Ishikawa (cell line): ENCODE results near the gene PELI2.

Experiments used
- CEBPB ChIP-seq: IDR thresholded peaks from 2 replicates; pipeline ENCODE4 v1.6.1; 2012
- CREB1 ChIP-seq: IDR thresholded peaks from 2 replicates; pipeline ENCODE4 v1.6.1; 2012; ENCODE audit warnings: low read depth
- EGR1 ChIP-seq: IDR thresholded peaks from 2 replicates; pipeline ENCODE4 v1.6.1; 2012
- EP300 ChIP-seq: IDR thresholded peaks from 2 replicates; pipeline ENCODE4 v1.6.1; 2012; ENCODE audit warnings: borderline replicate concordance
- FOXM1 ChIP-seq: IDR thresholded peaks from 2 replicates; pipeline ENCODE4 v1.6.1; 2012; ENCODE audit warnings: low read depth, borderline replicate concordance
- MAX ChIP-seq: IDR thresholded peaks from 2 replicates; pipeline ENCODE4 v1.6.1; 2012
- NFIC ChIP-seq: IDR thresholded peaks from 2 replicates; pipeline ENCODE4 v1.6.1; 2012
- RAD21 ChIP-seq: IDR thresholded peaks from 2 replicates; pipeline ENCODE4 v1.6.1; 2012; ENCODE audit warnings: low read depth
- REST ChIP-seq: IDR thresholded peaks from 2 replicates; pipeline ENCODE4 v1.6.1; 2012; ENCODE audit warnings: low read depth, mild to moderate bottlenecking
- TAF1 ChIP-seq: IDR thresholded peaks from 2 replicates; pipeline ENCODE4 v1.6.1; 2012; ENCODE audit warnings: low read depth, mild to moderate bottlenecking
- TCF12 ChIP-seq: IDR thresholded peaks from 2 replicates; pipeline ENCODE4 v1.6.1; 2012; ENCODE audit warnings: low read depth
- TEAD4 ChIP-seq: IDR thresholded peaks from 2 replicates; pipeline ENCODE4 v1.6.1; 2012
- USF1 ChIP-seq: IDR thresholded peaks from 2 replicates; pipeline ENCODE4 v1.6.1; 2012
- YY1 ChIP-seq: IDR thresholded peaks from 2 replicates; pipeline ENCODE4 v1.6.1; 2012; ENCODE audit warnings: low read depth
- ZBTB7A ChIP-seq: IDR thresholded peaks from 2 replicates; pipeline ENCODE4 v1.6.1; 2012; ENCODE audit warnings: low read depth

PELI2 gene

GRCh38 chr14:56125772-56126636 lies 7.8 kb downstream of the PELI2 start:
- TF ChIP-seq TEAD4: no peak
- TF ChIP-seq NFIC: no peak
- no peak for TF ChIP-seq USF1
- no peak for TF ChIP-seq EGR1
- no peak for TF ChIP-seq TCF12
- no peak for TF ChIP-seq YY1
- no peak for TF ChIP-seq REST
- TF ChIP-seq ZBTB7A: no peak
- no peak for TF ChIP-seq CREB1

- TF ChIP-seq EGR1: no peak
Measured at GRCh38 chr14:56126637-56126913, 8.4 kb downstream of the PELI2 start.

GRCh38 chr14:56127156-56127555 lies 8.9 kb downstream of the PELI2 start:
- TF ChIP-seq CEBPB: no peak
- TF ChIP-seq RAD21: no peak
- TF ChIP-seq CREB1: no peak
- TF ChIP-seq TCF12: no peak
- TF ChIP-seq NFIC: no peak

GRCh38 chr14:56129092-56129491 lies 10.9 kb downstream of the PELI2 start:
- TF ChIP-seq ZBTB7A: no peak
- no peak for TF ChIP-seq CREB1
- no peak for TF ChIP-seq EP300
- no peak for TF ChIP-seq CEBPB
- no peak for TF ChIP-seq RAD21
- no peak for TF ChIP-seq EGR1
- TF ChIP-seq MAX: no peak
- TF ChIP-seq TCF12: no peak
- no peak for TF ChIP-seq TEAD4
- TF ChIP-seq TAF1: no peak
- TF ChIP-seq FOXM1: no peak

- no peak for TF ChIP-seq EGR1
Measured at GRCh38 chr14:56129933-56130332, 11.7 kb downstream of the PELI2 start.

GRCh38 chr14:56131004-56131864 lies 13.0 kb downstream of the PELI2 start:
- TF ChIP-seq MAX (no peak), REST (no peak), ZBTB7A (no peak), FOXM1 (no peak), EGR1 (no peak), CREB1 (no peak), TCF12 (no peak), NFIC (no peak), USF1 (no peak), EP300 (no peak), CEBPB (no peak), YY1 (no peak)
